ENCODE measurements around the gene CYBC1. TPM values are rescaled to one million over a fixed set of nuclear protein-coding genes. Genes with fewer than 3 reads are reported as not detected.

Gene CYBC1
- total RNA-seq (ENCODE audit: unreplicated experiment), result 75.7 TPM
- long read RNA-seq, transcript CYBC1-234 (6 exons, 584 nt), result minor isoform, 7 of 86 reads
- long read RNA-seq, transcript CYBC1-201 (7 exons, 2,093 nt), result major isoform, 57 of 86 reads
- long read RNA-seq, partial matches to known transcripts, result 3 of 86 reads
- long read RNA-seq, other reads (novel, unspliced or antisense), result 9 of 86 reads

DNA sequence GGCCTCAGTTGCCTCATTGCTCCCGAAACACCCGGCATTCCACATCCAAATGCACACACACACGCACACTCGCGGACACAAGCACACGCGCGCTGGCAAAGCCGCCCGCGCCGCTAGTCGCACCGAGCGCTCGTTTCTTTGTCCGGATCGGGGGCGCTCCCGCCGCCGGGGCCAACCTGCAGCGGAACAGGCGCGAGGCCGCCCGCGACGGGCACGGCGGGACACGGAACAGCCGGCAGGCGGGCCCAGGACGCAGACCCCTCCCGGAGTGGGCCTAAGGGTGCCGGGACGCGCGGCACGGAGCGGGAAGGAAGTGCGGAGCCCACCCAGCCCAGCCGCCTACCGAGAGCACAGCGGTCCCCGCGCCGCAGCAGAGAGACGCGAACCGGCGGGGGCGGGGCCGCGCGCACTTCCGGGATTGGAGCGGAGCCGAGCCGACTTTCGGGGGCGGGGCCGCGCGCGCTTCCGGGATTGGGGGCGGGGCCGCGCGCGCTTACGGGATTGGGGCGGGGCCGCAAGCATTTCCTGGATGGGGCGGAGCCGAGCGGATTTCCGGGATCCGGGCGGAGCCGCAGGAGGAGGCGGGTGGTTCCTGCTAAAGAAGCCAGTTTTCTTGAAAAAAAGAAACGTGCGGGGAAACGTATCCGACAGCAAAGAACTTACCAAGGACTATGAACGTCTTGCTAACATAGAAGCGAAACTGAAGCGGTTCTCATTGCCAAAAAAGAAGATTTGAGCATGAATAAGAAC is at the start of gene CYBC1:
CYBC1 (minus strand) TSS at position 396 of the 750 bp plus-strand sequence. CDS start 1,498 bp downstream, outside the sequence.
- peak; percentile 97 for DNase-seq (ENCODE audit: low spot score)
- Mint-ChIP-seq H3K27me3 (ENCODE audit: unreplicated experiment) (peaks cover 8% of the 10 kb centered on the region), H3K4me3 (ENCODE audit: unreplicated experiment) (peak within 1 kb of the TSS; percentile 88), H3K9me3 (ENCODE audit: unreplicated experiment) (no peaks in the 10 kb centered on the region), H3K4me1 (ENCODE audit: unreplicated experiment) (peaks cover 19% of the 10 kb centered on the region), H3K36me3 (ENCODE audit: low read depth, unreplicated experiment) (peaks cover 5% of the 10 kb centered on the region), H3K27ac (ENCODE audit: unreplicated experiment) (peak within 1 kb of the TSS; percentile 87)
- TF ChIP-seq, protein P1, sequence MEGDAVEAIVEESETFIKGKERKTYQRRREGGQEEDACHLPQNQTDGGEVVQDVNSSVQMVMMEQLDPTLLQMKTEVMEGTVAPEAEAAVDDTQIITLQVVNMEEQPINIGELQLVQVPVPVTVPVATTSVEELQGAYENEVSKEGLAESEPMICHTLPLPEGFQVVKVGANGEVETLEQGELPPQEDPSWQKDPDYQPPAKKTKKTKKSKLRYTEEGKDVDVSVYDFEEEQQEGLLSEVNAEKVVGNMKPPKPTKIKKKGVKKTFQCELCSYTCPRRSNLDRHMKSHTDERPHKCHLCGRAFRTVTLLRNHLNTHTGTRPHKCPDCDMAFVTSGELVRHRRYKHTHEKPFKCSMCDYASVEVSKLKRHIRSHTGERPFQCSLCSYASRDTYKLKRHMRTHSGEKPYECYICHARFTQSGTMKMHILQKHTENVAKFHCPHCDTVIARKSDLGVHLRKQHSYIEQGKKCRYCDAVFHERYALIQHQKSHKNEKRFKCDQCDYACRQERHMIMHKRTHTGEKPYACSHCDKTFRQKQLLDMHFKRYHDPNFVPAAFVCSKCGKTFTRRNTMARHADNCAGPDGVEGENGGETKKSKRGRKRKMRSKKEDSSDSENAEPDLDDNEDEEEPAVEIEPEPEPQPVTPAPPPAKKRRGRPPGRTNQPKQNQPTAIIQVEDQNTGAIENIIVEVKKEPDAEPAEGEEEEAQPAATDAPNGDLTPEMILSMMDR (IDR thresholded peaks at IDR 0.05; ENCODE audit: unreplicated experiment), result no peak

DNA sequence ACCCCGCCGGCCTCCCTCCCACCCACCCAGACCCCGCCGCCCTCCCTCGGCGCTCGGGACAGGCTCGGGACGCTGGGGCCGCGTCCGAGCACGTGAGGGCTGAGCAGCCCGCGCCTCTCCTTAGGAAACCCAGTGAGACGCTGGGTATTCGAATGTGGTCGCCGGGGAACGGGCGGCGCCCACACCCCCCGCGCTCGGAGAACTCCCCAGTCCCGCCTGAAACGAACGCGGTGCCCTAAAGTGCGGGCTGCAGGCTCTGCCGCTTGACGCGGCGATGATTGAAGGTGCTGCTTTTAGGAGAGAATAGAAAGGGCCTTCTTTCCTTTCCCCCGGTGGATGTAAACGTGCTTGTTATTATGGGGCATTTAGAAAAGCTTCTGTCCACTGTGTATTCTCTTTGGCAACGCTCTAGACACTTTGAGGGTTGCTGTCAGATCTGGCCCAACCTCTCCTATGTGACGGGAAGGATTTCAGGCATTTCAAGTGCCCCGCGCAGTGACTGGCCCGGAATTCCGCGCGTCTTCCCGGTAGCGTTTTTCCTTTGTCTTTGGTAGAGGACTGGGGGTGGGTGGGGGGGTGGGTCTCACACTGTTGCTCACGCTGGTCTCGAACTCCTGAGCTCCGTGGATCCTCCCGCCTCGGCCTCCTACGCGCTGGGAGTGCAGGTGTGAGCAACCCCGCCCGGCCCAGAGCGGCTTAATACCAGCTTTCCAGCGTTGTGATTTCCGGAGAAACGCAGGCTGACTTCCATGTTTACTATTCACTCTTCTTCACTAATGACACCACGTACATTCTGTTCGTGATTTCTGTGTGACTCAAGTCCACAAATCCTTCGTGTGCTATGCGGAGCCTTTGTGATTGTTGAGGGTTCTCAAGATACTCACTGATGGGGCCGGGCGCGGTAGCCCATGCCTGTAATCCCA is 47.2 kb upstream of the CYBC1 start:
- TF ChIP-seq, protein P1 (IDR thresholded peaks at IDR 0.05; ENCODE audit: unreplicated experiment), result no peak
- Mint-ChIP-seq H3K27me3 (ENCODE audit: unreplicated experiment) (peaks cover 22% of the 10 kb centered on the region), H3K9me3 (ENCODE audit: unreplicated experiment) (no peaks in the 10 kb centered on the region), H3K27ac (ENCODE audit: unreplicated experiment) (peak overlapping the region; percentile 61), H3K36me3 (ENCODE audit: low read depth, unreplicated experiment) (peaks cover 6% of the 10 kb centered on the region), H3K4me1 (ENCODE audit: unreplicated experiment) (peaks cover 6% of the 10 kb centered on the region), H3K4me3 (ENCODE audit: unreplicated experiment) (peak overlapping the region; percentile 87)
- DNase-seq (ENCODE audit: low spot score), result peak; percentile 31

DNA sequence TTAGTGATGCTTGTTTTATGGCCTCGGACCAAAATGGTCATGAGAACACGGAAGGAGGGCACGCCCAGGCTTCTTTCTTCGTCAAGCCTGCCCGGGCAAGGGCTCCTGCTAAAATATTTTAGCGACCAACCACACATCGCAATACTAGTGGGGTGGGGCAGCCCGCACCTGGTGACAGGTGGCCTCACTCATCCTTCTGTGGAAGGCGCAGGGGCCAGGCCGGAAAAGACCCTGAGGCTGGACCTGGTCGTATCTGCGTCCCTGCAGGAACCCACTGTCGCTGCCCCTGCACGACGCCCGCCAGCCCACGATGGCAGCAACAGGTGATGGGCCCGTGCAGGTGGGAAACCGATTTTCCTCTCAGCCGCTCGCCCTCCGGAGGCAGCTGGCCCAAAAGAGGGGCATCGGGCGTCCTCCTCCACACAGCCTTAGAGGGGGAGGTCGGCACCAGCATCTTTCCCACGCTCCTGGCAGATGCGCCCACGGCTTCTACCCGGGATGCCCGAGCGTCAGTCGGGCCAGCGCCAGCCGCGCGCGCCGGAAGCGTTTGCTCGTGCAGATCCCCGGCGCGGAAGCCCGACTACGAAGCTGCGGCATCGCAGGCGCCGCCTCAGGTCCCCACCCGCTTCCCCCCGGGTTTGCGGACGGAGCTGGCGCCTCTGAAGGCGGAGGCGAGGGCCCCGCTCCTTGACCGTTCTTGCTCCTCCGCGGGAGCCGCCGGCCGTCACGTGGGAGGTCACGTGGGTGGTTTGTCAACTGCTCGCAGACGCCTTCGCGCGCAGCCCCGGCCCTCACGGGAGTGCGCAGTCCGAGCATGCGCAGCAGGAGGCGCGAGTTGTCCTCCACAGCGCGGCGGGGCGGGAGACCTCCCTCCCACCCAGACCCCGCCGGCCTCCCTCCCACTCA is 46.2 kb upstream of the CYBC1 start:
- H3K9me3 Mint-ChIP-seq (ENCODE audit: unreplicated experiment), result no peaks in the 10 kb centered on the region
- peak overlapping the region; percentile 24 for H3K27ac Mint-ChIP-seq (ENCODE audit: unreplicated experiment)
- H3K4me3 Mint-ChIP-seq (ENCODE audit: unreplicated experiment), result peak overlapping the region; percentile 42
- TF ChIP-seq, protein P1 (IDR thresholded peaks at IDR 0.05; ENCODE audit: unreplicated experiment), result no peak
- H3K4me1 Mint-ChIP-seq (ENCODE audit: unreplicated experiment), result peaks cover 6% of the 10 kb centered on the region
- peaks cover 23% of the 10 kb centered on the region for H3K27me3 Mint-ChIP-seq (ENCODE audit: unreplicated experiment)
- peaks cover 6% of the 10 kb centered on the region for H3K36me3 Mint-ChIP-seq (ENCODE audit: low read depth, unreplicated experiment)
- DNase-seq (ENCODE audit: low spot score), result peak; percentile 93

DNA sequence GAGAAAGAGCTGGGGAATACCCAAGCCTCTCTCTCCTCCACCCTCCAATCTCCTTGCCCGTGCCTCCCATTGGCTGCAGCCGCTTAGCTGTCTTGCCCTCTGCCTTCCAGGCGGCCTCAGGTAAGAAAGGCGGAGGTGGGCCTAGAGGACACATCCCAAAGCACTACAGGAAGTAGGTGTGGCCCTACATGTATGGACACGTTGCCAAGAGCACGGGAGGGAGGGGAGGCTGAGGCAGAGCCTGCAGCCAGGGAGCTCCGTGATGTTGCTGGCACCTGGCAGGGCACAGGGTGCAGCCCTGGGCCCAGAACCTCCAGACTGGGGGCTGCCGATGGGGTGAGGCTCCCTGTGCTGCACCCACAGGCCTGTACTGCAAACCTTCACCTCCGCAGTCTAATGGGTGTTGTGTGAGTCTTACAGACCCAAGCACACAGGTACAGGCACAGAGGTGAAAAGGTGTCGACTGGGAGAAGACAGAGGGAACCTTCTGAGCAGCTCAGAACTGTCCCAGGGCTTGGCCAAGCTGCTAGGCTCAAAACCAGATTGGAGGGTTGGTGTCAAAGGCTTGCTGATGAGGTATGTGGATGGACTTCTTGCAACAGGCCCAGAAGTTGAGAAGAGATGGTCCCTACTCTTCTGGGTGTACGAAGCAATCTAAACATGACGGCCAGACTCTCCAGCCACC is 45.4 kb upstream of the CYBC1 start:
- Mint-ChIP-seq H3K36me3 (ENCODE audit: low read depth, unreplicated experiment) (peaks cover 6% of the 10 kb centered on the region), H3K27me3 (ENCODE audit: unreplicated experiment) (peaks cover 23% of the 10 kb centered on the region), H3K9me3 (ENCODE audit: unreplicated experiment) (no peaks in the 10 kb centered on the region), H3K4me1 (ENCODE audit: unreplicated experiment) (peaks cover 6% of the 10 kb centered on the region), H3K4me3 (ENCODE audit: unreplicated experiment) (no peak overlapping the region), H3K27ac (ENCODE audit: unreplicated experiment) (peak overlapping the region; percentile 24)
- TF ChIP-seq, protein P1 (IDR thresholded peaks at IDR 0.05; ENCODE audit: unreplicated experiment), result no peak
- DNase-seq (ENCODE audit: low spot score), result no peak

Measured in endothelial cell (in vitro differentiated cells).